Activated naive CD4-positive, alpha-beta T cell treated with anti-CD3 and anti-CD28 coated beads, Interleukin-2, amount 10 ng/mL, durations not matched to agents 7 days and 5 days (primary cell): ENCODE results near the gene LYSMD2.

Source experiments
- CTCF ChIA-PET: fragments of 350-600 bp; sonication (Branson Sonifier 250); formaldehyde crosslinking; loops from one replicate; lab custom pipeline; 2021; ENCODE audit warnings: antibody characterized with exemption; lab: Charles Lee
- DNase-seq: peaks from one replicate; pipeline ENCODE4 v3.0.0-alpha.2; 2020
- H3K27ac Mint-ChIP-seq: one replicate; pipeline ENCODE4 v1.8.0; 2021; ENCODE audit warnings: mild to moderate bottlenecking, moderate library complexity, mixed read lengths
- H3K27me3 Mint-ChIP-seq: one replicate; pipeline ENCODE4 v1.8.0; 2021; ENCODE audit warnings: mild to moderate bottlenecking, mixed read lengths
- H3K36me3 Mint-ChIP-seq: one replicate; pipeline ENCODE4 v1.8.0; 2021; ENCODE audit warnings: mixed read lengths
- H3K4me1 Mint-ChIP-seq: one replicate; pipeline ENCODE4 v1.8.0; 2021; ENCODE audit warnings: mixed read lengths
- H3K4me3 Mint-ChIP-seq: one replicate; pipeline ENCODE4 v1.8.0; 2021; ENCODE audit warnings: mild to moderate bottlenecking, moderate library complexity, mixed read lengths
- H3K9me3 Mint-ChIP-seq: one replicate; pipeline ENCODE4 v1.8.0; 2021; ENCODE audit warnings: mixed read lengths

LYSMD2 gene

GRCh38 chr15:51765751-51766150 lies 28.3 kb upstream of the LYSMD2 start:
- Mint-ChIP-seq H3K36me3 (peaks cover 21% of the 10 kb centered on the region), H3K4me3 (no peak overlapping the region), H3K27ac (no peak overlapping the region), H3K27me3 (no peaks in the 10 kb centered on the region), H3K4me1 (peaks cover 11% of the 10 kb centered on the region), H3K9me3 (peaks cover 6% of the 10 kb centered on the region)
- no peak for DNase-seq
- CTCF ChIA-PET: interaction anchor here (4.4 kb wide), 1 partner anchor 11 kb away, joined by 25 read pairs; no protein-coding TSS in a partner anchor

DNA sequence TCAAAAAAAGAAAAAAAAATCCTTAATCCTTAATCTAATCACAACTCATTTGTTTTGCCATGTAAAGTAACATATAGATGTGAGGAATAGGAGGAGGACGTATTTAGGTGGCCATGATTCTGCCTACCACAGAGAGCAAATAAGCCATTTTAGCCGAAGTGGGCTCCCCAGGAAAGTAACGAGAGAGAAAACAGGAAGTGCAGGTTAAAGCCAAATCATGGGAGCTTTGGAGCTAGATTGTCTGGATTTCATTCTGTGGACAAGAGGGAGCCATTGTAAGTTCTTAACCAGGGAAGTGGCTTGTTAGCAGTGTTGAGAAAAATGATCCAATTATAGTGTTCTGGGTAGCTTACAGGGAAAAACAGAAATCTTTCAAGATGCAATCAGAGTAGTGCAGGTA lies 23.4 kb upstream of the LYSMD2 start:
- no peak overlapping the region for H3K27ac Mint-ChIP-seq
- peaks cover 1% of the 10 kb centered on the region for H3K4me1 Mint-ChIP-seq
- no peaks in the 10 kb centered on the region for H3K27me3 Mint-ChIP-seq
- H3K9me3 Mint-ChIP-seq: no peaks in the 10 kb centered on the region
- no peaks in the 10 kb centered on the region for H3K36me3 Mint-ChIP-seq
- CTCF ChIA-PET: interaction anchor here (1.1 to 2.0 kb wide), 2 partner anchors 16 to 72 kb away, joined by 3 to 7 read pairs; no protein-coding TSS in a partner anchor
- no peak for DNase-seq
- H3K4me3 Mint-ChIP-seq: no peak overlapping the region

DNA sequence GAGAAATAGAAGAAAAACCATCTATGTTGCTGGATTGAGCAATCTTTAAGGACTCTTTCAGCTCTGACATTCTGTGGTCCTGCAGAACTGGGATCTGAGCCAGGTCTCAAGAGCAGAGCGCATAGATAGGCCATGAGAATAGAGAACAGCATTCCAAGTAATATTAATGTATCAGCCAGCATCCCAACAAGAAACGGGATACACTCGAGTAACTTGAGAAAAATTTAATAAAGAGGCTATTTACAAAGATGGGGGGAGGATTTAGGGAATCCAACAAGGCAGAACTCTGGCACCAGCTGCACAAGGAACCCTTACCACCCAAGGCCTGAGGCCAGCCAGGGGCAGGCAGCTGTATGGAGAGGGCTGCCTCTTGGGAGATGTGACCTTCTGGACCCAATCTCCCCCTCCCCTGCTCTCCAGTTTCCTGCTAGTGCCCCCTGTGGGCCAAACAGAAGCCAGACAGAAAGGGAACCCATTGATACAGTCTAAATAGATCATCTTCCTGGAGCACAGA lies 22.2 kb upstream of the LYSMD2 start:
- H3K9me3 Mint-ChIP-seq: no peaks in the 10 kb centered on the region
- peaks cover 12% of the 10 kb centered on the region for H3K4me1 Mint-ChIP-seq
- no peak overlapping the region for H3K4me3 Mint-ChIP-seq
- no peaks in the 10 kb centered on the region for H3K27me3 Mint-ChIP-seq
- no peak overlapping the region for H3K27ac Mint-ChIP-seq
- CTCF ChIA-PET: interaction anchor here (1.0 to 2.0 kb wide), 2 partner anchors 17 to 110 kb away, joined by 4 to 7 read pairs; no protein-coding TSS in a partner anchor
- no peak for DNase-seq
- H3K36me3 Mint-ChIP-seq: peaks cover 4% of the 10 kb centered on the region

GRCh38 chr15:51758645-51759044 lies 21.2 kb upstream of the LYSMD2 start:
- Mint-ChIP-seq H3K4me3 (no peak overlapping the region), H3K9me3 (no peaks in the 10 kb centered on the region), H3K4me1 (peaks cover 21% of the 10 kb centered on the region)

GRCh38 chr15:51757450-51757849 lies 20.0 kb upstream of the LYSMD2 start:
- DNase-seq: no peak
- Mint-ChIP-seq H3K4me1 (peaks cover 33% of the 10 kb centered on the region), H3K27ac (no peak overlapping the region), H3K27me3 (peaks cover 6% of the 10 kb centered on the region), H3K9me3 (no peaks in the 10 kb centered on the region), H3K4me3 (no peak overlapping the region), H3K36me3 (peaks cover 15% of the 10 kb centered on the region)
- CTCF ChIA-PET: interaction anchor here (0.8 to 3.5 kb wide), 4 partner anchors 14 to 107 kb away, joined by 3 to 19 read pairs (median 8); no protein-coding TSS in a partner anchor

More at GRCh38 chr15:51758645-51759044, 21.2 kb upstream of the LYSMD2 start:
- DNase-seq: no peak
- peaks cover 1% of the 10 kb centered on the region for H3K27me3 Mint-ChIP-seq
- CTCF ChIA-PET: interaction anchor here (3.5 kb wide), 1 partner anchor 18 kb away, joined by 19 read pairs; no protein-coding TSS in a partner anchor
- peaks cover 10% of the 10 kb centered on the region for H3K36me3 Mint-ChIP-seq
- H3K27ac Mint-ChIP-seq: no peak overlapping the region

DNA sequence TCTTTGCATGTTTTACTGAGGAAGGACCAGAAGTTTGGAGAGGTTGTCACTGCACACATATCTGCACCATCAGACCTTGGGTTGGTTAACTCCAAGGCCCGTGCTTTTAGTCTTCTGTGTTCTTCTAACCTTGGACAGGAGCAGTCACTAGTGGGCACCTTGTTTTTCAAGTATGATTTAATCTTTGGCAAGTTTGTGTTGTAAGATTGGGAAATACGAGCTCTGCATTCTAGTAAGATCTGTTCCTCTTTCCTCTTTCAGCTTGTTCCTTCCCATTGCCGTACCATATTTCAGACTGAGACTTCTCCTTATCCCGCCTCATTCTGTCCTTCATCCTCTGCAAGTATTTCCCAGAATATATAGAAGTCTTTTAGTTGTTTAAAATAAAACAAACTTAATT lies 19.0 kb upstream of the LYSMD2 start:
- Mint-ChIP-seq H3K36me3 (peaks cover 15% of the 10 kb centered on the region), H3K9me3 (no peaks in the 10 kb centered on the region), H3K27ac (no peak overlapping the region), H3K4me1 (peaks cover 38% of the 10 kb centered on the region), H3K27me3 (peaks cover 11% of the 10 kb centered on the region), H3K4me3 (no peak overlapping the region)
- CTCF ChIA-PET: interaction anchor here (2.8 to 3.5 kb wide), 2 partner anchors 20 to 106 kb away, joined by 12 to 19 read pairs; no protein-coding TSS in a partner anchor
- no peak for DNase-seq

DNA sequence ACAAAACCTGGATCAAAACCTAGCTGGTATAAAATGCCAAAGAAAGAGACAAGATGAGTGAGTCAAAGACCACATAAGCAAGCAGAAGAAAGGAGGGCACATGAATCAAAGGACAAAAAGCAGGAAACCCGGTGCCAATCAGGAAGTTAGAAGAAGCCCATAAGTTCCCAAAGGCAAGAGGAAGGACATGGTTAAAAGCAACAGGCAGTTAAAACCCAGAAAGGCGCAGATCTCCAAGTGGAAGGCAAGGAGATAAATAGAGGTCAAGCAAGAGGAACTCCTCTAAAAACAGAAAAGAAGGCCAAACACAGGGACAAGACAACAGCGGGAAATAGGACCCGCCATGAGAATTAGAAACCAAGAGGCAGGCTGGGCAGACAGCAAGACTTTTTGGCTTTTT lies 18.3 kb upstream of the LYSMD2 start:
- DNase-seq: no peak
- H3K36me3 Mint-ChIP-seq: peaks cover 15% of the 10 kb centered on the region
- no peaks in the 10 kb centered on the region for H3K9me3 Mint-ChIP-seq
- CTCF ChIA-PET: interaction anchor here (0.9 to 3.5 kb wide), 3 partner anchors 20 to 106 kb away, joined by 4 to 19 read pairs (median 12); no protein-coding TSS in a partner anchor
- H3K4me3 Mint-ChIP-seq: no peak overlapping the region
- peaks cover 17% of the 10 kb centered on the region for H3K27me3 Mint-ChIP-seq
- no peak overlapping the region for H3K27ac Mint-ChIP-seq
- H3K4me1 Mint-ChIP-seq: peaks cover 41% of the 10 kb centered on the region

GRCh38 chr15:51754267-51754666 lies 16.8 kb upstream of the LYSMD2 start:
- peaks cover 26% of the 10 kb centered on the region for H3K27me3 Mint-ChIP-seq

DNA sequence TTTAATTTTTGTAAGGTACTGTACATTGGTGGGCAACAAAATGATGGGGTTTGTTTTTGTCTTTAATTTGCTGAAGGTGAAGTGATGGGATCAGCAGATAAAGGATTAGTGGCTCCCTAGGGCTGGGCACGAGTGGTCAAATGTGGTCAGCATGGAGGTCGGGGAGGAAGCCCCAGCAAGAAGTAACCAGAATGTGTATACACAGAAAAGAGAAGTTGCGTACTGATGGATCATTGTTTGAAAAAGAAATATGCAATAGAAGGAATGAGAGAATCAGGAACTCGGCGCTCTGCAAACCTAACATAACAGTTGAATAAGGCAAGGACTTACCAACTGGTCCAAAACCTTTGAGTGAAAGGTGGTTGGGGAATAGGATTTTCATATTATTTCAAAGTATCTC lies 15.4 kb upstream of the LYSMD2 start:
- H3K4me1 Mint-ChIP-seq: peaks cover 45% of the 10 kb centered on the region
- peak overlapping the region; percentile 58 for H3K4me3 Mint-ChIP-seq
- CTCF ChIA-PET: no interaction called here
- H3K27ac Mint-ChIP-seq: no peak overlapping the region
- peaks cover 28% of the 10 kb centered on the region for H3K27me3 Mint-ChIP-seq
- no peaks in the 10 kb centered on the region for H3K9me3 Mint-ChIP-seq
- no peak for DNase-seq
- peaks cover 15% of the 10 kb centered on the region for H3K36me3 Mint-ChIP-seq

More at GRCh38 chr15:51754267-51754666, 16.8 kb upstream of the LYSMD2 start:
- peaks cover 15% of the 10 kb centered on the region for H3K36me3 Mint-ChIP-seq
- CTCF ChIA-PET: interaction anchor here (1.3 to 1.6 kb wide), 2 partner anchors 15 to 22 kb away, joined by 3 to 4 read pairs; no protein-coding TSS in a partner anchor
- H3K9me3 Mint-ChIP-seq: no peaks in the 10 kb centered on the region
- peak overlapping the region; percentile 7 for H3K4me3 Mint-ChIP-seq
- H3K4me1 Mint-ChIP-seq: peaks cover 45% of the 10 kb centered on the region
- no peak for DNase-seq
- no peak overlapping the region for H3K27ac Mint-ChIP-seq

- H3K4me3 Mint-ChIP-seq: peak overlapping the region; percentile 82
- H3K36me3 Mint-ChIP-seq: peaks cover 15% of the 10 kb centered on the region
- peaks cover 28% of the 10 kb centered on the region for H3K27me3 Mint-ChIP-seq
- peaks cover 45% of the 10 kb centered on the region for H3K4me1 Mint-ChIP-seq
- DNase-seq: peak; percentile 27
- CTCF ChIA-PET: no interaction called here
- H3K9me3 Mint-ChIP-seq: no peaks in the 10 kb centered on the region
- H3K27ac Mint-ChIP-seq: no peak overlapping the region
Measured at GRCh38 chr15:51751697-51752683, 14.5 kb upstream of the LYSMD2 start.

DNA sequence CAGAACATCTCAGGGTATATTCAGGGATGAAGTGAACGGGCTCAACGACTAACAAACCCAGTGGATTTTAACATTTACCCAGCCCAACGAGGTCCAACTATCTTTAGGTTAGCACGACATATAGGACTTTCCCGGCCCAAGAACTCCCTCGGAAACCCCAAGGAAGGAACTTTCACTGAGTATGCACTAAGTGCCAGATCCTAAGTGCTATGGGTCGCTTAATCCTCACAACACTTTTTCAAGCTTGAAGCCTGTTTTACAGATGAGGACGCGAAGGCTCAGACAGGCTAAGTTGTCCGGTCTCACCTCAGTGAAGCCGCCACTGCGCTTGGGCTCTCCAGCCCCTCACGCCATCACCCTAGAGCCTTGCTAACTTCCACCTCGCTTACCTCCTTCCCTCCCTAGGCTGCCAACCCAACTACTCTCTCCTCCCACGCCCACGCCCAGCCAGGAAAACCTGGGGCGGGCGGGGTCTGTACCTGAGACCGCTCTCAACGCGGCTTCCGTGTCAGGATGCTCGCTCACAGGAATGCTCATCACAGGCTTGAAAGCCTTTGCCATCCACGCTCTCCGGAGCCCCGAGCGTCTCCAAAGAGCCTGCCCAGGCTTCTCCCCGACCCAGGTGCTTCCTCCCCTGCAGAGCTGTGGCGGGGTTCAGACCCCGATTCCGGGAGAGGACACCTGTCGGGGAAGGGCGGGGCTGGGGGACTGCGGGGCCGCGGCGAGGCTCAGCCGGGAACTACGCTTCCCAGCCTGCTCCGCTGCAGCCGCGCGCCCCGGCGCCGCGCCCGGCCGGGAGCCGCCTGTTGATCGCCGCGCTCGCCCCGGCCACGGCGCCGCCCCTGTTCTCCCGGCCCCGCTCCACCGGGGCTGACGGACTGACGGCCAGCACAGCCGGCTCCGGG lies 13.6 kb upstream of the LYSMD2 start, which contains the start of gene TMOD2:
Gene TMOD2 (plus strand): TSS at position 806 of the 905 bp plus-strand sequence. CDS start 14,845 bp downstream, outside the sequence.
- Mint-ChIP-seq H3K27me3 (peaks cover 28% of the 10 kb centered on the region), H3K4me3 (peak within 1 kb of the TSS; percentile 82), H3K27ac (no peak within 1 kb of the TSS), H3K4me1 (peaks cover 45% of the 10 kb centered on the region), H3K9me3 (no peaks in the 10 kb centered on the region), H3K36me3 (peaks cover 15% of the 10 kb centered on the region)
- DNase-seq: peak; percentile 59
- CTCF ChIA-PET: interaction anchor here (0.8 kb wide), 1 partner anchor 101 kb away, joined by 4 read pairs; no protein-coding TSS in a partner anchor

DNA sequence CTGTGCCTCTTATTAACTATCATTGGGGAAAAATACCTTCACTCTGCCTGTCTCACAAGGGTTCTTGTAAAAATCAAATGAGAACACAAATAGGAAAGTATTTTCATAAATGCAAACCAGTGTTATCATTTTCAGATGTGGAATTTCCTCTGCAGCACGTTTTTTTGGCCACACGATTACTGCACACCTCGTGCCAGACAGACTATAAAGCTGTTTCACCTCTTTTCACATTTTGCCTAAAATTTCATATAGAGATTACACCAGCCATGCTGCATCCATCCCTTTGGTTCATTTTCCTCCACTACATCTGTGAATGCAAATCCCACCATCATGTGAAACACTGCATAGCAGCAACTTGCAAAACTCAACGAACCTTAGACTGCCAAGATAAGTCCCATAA lies 12.7 kb upstream of the LYSMD2 start:
- Mint-ChIP-seq H3K9me3 (no peaks in the 10 kb centered on the region), H3K36me3 (peaks cover 15% of the 10 kb centered on the region), H3K27me3 (peaks cover 31% of the 10 kb centered on the region), H3K4me1 (peaks cover 38% of the 10 kb centered on the region), H3K4me3 (peak overlapping the region; percentile 37), H3K27ac (no peak overlapping the region)
- no peak for DNase-seq
- CTCF ChIA-PET: no interaction called here

GRCh38 chr15:51749307-51749706 lies 11.9 kb upstream of the LYSMD2 start:
- Mint-ChIP-seq H3K27me3 (peaks cover 33% of the 10 kb centered on the region), H3K27ac (no peak overlapping the region), H3K36me3 (peaks cover 10% of the 10 kb centered on the region), H3K4me1 (peaks cover 30% of the 10 kb centered on the region), H3K4me3 (no peak overlapping the region), H3K9me3 (no peaks in the 10 kb centered on the region)
- no peak for DNase-seq
- CTCF ChIA-PET: interaction anchor here (0.9 to 1.7 kb wide), 2 partner anchors 27 to 99 kb away, joined by 3 to 7 read pairs; no protein-coding TSS in a partner anchor
